GM08714 (cell line): Measurements from ENCODE around the gene IL36RN.

Source experiments
- H3K4me3 ChIP-seq: fragments of 200-500 bp; sonication (Bioruptor generic); 2 replicates; pipeline ENCODE4 v1.5.1; 2014; ENCODE audit warnings: mild to moderate bottlenecking, low read length, inconsistent platforms
- ZNF274 ChIP-seq: IDR thresholded peaks from 2 replicates; pipeline ENCODE4 v1.6.1; 2012; ENCODE audit warnings: mild to moderate bottlenecking, low read depth, low read length

Gene IL36RN

DNA sequence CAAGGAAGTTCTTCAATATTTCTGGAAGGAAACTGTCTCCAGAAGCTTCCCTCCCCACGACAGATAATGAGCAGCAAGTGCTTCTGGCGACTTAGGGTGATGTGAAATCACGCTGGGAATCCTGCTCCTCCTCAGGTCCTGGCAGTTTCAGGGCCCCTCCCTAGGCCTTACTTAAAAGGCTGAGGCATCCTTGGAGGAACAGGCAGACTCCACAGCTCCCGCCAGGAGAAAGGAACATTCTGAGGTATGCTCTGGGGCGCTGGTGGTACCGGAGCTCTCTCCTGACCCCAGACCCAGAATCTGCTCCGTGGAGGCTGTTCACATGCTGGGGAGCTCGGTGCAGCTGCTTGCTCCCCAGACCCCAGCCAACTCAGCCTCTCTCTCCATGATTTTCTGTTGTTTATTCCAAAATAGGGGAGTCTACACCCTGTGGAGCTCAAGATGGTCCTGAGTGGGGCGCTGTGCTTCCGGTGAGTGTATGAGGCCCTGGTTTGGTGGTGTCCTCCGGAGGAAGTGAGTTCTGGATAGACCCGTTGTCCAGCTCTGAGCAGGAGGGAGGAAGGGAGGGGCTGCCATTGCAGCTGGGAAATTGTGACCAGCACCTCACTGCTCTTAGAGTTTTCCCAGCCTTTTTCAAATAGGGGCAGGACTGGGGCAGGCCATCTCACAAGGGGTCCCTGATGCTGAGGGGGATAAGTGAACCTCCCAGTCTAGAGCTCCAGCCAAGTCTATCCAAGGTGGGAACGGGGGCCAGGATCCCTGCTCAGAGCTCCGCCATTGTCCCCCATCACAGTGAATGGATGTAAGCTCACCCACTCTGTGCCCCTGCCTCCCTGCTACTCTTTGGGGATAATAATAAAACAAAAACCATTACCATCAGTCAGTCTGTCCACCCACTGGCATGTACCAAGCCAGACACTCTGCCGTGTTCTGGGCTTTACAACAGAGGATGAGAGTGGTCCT, at the start of gene IL36RN:
Gene IL36RN (plus strand): TSS at position 201 of the 963 bp plus-strand sequence. CDS start 241 bp downstream, at position 442.
- no peak within 1 kb of the TSS for H3K4me3 ChIP-seq
- TF ChIP-seq ZNF274: no peak

DNA sequence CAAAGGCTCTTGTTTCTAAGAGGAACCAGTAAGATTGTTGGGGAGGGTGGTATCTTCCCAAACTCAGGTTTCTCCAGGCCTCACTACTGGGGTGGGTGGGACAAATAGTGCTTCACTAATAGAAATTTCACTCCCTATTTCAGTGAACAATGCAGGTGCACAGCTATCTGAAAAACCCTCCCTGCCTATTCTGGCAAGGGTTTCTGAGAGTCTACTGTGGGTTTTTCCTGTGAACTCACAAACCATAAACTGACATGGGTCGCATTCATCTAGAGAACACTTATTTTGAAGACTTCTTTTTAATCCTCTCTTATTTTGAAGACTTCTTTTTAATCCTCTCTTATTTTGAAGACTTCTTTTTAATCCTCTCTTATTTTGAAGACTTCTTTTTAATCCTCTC, 49.4 kb upstream of the IL36RN start:
- no peak for TF ChIP-seq ZNF274
- no peak overlapping the region for H3K4me3 ChIP-seq

DNA sequence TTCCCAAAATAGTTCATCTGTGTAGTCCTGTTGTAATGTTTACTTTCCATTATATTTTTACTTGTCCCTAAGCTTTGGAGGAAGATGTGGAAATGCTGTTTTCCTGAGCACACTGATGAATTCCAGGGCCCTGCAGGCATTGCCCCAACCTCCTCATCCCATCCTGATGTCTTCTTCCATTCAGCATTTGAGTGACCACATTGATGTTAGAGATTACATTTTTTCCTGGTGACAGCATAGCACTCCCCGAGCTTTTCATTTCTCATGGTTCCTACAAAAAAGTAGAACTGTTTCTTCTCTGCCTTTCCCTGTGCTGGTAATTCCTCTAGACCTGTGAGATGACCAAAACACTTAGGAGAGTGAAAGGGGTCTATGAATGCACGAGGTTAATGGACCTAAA, 48.9 kb upstream of the IL36RN start:
- H3K4me3 ChIP-seq: no peak overlapping the region
- no peak for TF ChIP-seq ZNF274

DNA sequence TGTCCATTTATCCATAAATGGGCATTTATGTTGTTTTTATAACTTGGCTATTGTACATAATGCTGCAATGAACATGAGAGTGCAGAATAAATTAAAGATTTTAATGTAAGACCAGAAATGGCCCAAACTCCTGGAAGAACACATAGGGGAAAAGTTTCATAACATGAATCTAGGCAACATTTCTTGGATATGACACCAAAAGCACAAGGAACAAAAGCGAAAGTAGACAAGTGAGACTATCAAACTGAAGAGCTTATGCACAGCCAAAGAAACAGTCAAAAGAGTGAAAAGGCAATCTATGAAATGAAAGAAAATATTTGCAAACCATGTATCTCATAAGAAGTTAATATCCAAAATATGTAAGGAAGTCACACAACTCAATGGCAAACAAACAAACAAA, 47.9 kb upstream of the IL36RN start:
- TF ChIP-seq ZNF274: no peak

DNA sequence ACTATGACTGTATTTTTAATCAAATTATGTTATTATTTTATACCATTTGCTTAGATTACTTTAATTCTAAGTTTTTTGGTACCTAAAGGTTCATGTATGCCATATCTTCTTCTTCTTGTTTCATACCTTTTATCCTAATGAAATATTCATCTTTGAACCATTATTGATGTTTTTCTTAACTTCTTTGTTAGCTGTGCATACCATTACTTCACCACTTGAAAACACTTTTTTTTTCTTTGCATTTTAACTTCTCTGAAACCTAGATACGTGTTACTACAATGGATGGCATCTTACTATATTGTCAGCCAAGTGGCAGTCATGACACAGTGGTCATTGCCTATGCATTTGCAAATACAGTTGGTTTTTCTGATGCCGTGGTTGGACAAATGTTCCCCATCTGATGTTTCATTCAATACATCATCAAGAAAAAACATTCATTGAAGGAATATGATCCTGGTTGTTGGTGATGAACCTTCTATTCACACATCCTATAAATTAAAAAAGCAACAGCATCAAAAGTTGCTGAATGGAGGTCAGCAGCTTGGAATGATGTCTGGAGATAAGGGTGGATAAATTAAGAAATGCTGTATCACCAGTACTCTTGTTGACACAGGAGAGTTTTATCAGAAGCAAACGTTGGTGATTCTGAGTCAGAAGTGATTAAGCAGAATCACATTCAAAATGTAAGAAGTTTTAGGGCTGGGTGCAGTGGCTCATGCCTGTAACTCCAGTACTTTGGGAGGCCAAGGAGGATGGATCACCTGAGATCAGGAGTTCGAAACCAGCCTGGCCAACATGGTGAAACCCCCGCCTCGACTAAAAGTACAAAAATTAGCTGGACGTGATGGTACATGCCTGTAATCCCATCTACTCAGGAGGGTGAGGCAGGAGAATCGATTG, 46.3 kb upstream of the IL36RN start:
- H3K4me3 ChIP-seq: no peak overlapping the region
- TF ChIP-seq ZNF274: no peak

More for the DNA sequence above, 47.9 kb upstream of the IL36RN start:
- H3K4me3 ChIP-seq: no peak overlapping the region

DNA sequence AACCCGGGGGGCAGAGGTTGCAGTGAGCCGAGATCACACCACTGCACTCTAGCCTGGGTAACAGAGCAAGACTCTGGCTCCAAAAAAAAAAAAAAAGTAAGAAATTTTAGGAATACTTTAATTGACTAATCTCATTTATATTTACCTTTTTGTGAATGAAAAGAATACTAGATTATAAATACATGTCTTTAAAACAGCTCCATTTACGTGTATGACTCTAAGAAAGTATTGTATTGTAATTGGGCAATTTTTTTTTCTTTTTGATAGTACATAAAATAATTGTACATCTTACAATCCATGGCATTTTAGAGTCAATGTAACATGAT, 45.7 kb upstream of the IL36RN start:
- TF ChIP-seq ZNF274: no peak
- H3K4me3 ChIP-seq: no peak overlapping the region

DNA sequence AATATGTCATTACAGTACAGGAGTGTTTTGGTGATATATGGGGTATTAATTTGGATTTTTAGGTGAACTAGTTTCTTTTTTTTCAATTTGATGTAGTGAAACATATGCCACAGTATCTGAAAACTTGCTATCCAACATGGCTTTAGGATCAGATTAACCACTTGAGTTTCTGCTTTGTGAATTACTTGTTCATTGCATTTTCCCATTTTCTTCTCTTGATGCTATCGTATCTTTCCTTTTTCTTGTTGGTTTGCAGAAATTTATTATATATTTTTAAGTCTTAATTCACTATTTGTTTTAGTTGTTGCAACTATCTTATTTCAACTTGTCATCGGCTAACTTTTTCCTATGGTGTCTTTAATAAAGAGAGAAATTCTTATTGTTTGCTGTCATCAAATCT, 44.9 kb upstream of the IL36RN start:
- H3K4me3 ChIP-seq: no peak overlapping the region
- no peak for TF ChIP-seq ZNF274

DNA sequence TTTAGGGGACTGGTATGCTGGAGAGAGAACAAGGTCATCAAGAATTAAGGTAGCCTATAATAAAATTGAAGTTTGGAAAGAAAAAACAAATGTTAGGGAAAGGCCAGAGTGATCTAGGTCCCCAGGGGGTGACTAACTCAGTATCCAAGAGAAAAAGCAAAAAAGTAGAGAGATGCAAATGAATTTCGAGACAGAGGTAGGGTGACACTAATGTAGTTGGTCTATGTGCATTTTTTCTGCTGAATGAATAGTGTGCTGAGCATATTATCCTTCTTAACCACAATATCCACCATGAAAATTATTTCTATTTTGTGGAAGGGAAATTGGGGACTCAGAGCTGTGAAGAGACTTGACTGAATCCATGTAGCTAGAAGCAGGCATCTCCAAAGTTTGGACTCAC, 44.0 kb upstream of the IL36RN start:
- H3K4me3 ChIP-seq: no peak overlapping the region
- no peak for TF ChIP-seq ZNF274

DNA sequence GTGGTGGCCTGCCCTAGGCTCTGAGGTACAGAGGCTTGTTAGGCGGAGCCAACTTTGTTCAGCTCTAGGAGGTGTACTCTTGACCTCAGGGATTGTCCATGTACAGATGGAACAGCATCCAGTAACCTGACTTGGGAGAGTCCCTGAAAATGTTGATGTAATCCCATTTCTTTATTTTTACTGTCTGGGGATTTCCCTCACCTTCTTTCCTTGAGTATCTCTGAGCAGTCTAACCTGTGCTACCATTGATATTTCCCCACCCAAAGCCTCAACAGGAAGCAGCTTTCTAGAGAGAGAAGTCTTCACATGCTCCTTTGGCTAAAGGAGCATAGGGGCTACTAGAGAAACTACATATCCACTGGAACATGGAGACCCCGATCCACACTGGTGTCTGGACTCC, 43.3 kb upstream of the IL36RN start:
- H3K4me3 ChIP-seq: no peak overlapping the region

DNA sequence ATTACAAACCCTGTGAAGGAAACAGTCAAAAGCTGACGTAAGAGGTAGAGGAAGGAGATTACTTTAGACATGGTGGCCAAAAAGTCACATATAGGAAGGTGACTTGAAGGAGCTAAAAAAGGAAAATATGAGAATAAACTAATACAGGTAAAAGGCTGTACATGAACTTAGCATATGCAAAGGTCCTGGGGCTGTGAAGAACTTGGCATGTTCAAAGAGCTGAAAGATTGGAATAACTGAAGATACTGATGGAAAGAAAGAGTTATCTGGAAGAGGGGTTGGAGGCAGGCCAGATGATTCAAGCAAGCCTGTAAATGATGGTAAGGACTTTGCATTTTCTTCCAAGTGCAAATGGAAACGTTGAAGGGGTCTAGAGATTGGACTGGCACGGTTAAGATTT, 40.5 kb upstream of the IL36RN start:
- no peak for TF ChIP-seq ZNF274

More for the DNA sequence above, 43.3 kb upstream of the IL36RN start:
- TF ChIP-seq ZNF274: no peak

DNA sequence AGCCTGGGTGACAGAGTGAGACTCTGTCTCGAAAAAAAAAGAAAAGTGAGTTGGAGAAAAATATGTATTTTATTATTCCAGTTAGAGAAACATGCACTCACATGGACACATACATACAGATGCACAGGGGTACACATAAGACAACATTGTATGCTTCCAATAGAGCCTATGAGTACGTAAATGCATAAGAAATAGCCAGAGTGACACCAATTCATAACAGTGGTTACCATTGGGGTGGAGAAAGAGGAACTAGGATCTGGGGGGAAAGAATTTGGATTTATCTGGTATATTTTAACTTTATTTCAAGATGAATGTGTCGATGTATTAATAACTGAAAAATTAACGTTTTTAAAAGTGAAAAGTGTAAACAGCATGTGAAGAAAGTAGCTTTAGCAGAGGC, 37.7 kb upstream of the IL36RN start:
- no peak for TF ChIP-seq ZNF274
- H3K4me3 ChIP-seq: no peak overlapping the region

More for the DNA sequence above, 40.5 kb upstream of the IL36RN start:
- H3K4me3 ChIP-seq: no peak overlapping the region

DNA sequence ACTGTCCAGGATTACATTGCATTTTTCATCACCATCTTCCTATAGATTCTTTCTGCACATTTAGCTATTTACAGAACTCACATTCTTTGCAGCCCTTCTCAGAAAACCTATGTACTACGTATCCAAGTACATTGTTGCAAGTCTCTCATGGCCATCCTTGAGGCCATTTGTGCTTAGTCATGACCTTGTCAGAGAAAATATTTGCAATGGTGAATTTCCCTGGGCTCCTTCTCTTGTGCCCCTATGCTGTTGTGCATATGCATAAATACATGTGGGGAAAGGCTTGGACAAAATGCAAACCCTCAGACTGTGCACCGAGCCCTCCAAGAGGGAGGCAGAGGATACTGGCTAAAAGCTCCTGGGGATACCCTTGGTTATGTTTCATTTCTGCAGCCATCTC, 34.2 kb upstream of the IL36RN start:
- H3K4me3 ChIP-seq: no peak overlapping the region
- TF ChIP-seq ZNF274: no peak

DNA sequence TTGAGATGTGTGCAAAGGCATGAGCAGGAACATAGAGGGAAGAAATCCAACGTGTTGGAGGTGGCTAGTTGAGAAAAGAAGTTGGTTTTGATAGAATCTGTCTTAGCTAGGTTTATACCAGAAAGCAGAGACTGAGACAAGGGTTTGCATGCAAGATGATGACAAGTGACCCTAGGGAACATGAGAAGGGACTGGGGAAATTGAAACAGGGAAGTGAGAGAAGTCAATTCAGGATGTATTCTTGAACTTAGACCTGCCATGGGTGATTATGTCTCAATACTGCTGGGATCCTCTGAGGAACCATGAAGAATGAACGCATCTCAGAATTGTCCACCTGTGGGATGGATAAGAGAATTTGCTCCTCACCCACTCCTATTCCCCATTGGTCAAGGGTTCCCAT, 33.3 kb upstream of the IL36RN start:
- no peak for TF ChIP-seq ZNF274
- H3K4me3 ChIP-seq: no peak overlapping the region

DNA sequence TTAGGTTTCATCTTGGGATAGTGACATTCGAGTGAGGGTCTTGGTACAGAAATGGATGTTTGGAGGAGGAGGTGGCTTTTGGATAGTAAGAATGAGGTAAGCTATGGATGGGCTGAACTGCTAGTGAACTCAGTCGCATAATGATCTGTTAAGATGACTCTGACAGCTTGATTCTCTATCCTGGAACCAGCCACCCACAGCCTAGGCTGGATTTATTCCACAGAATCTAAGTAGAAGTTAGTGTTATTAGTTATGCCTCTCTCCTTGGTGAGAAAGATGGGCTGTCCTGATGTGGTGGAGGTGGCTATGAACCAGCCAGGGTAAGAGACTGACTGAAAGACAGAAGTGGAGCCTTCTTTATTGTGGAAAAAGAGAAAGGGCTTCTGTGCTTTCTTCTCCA, 31.3 kb upstream of the IL36RN start:
- no peak overlapping the region for H3K4me3 ChIP-seq
- no peak for TF ChIP-seq ZNF274

DNA sequence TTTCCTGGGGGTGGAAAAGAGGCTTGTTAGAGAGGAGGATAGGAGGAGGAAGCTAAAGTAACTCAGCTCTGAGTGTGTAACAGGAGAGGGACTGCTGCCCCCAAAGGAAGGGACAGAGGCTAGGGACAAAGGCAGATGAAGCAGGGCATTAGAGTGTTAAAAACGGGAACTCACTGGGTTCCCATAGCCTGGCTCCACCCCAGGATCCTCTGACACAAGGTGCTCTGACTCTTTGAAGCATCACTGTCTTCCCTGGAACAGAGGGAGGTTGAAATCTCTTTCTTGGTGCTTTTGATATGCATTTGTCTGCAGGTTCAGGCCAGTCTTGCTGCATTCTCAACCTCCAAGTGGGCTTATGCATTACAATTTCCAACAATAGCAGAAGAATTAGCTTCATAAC, 30.9 kb upstream of the IL36RN start:
- no peak for TF ChIP-seq ZNF274

More for the DNA sequence above, 30.9 kb upstream of the IL36RN start:
- H3K4me3 ChIP-seq: no peak overlapping the region
